Activated gamma-delta T cell treated with anti-CD3 and anti-CD28 coated beads, Interleukin-2, amount 50 U/mL, for 16 hours (primary cell): ENCODE data around the gene ZNF217.
A peak's percentile ranks its signal among the peaks of the same experiment; 100 is the strongest.
"Not testable (repeated sequence)": the region's sequence is repeated elsewhere in the genome, so short reads cannot be mapped to it uniquely, and the experiment has no call there.

Experiments used
- DNase-seq: peaks from one replicate; pipeline ENCODE4 v3.0.0-alpha.2; 2020; ENCODE audit warnings: low read depth

Gene ZNF217

GRCh38 chr20:53598140-53599043, 4.8 kb upstream of the ZNF217 start:
- DNase-seq, result no peak

- no peak for DNase-seq
Observed at GRCh38 chr20:53597521-53598120, 4.0 kb upstream of the ZNF217 start.

GRCh38 chr20:53597030-53597482, 3.4 kb upstream of the ZNF217 start:
- no peak for DNase-seq

- DNase-seq, result not testable (repeated sequence)
Observed at GRCh38 chr20:53596189-53597001, 2.8 kb upstream of the ZNF217 start.

GRCh38 chr20:53595742-53596141, 2.1 kb upstream of the ZNF217 start:
- DNase-seq, result not testable (repeated sequence)

- DNase-seq, result no peak
Observed at GRCh38 chr20:53595018-53595378, 1.4 kb upstream of the ZNF217 start.

- DNase-seq, result peak; percentile 97
Observed at GRCh38 chr20:53594068-53595017, 704 bp upstream of the ZNF217 start.

GRCh38 chr20:53592992-53593465, 610 bp downstream of the ZNF217 start:
- no peak for DNase-seq

- DNase-seq, result peak; percentile 36
Observed at GRCh38 chr20:53592454-53592991, 1.1 kb downstream of the ZNF217 start.

GRCh38 chr20:53591941-53592441, 1.6 kb downstream of the ZNF217 start:
- not testable (repeated sequence) for DNase-seq

- DNase-seq, result not testable (repeated sequence)
Observed at GRCh38 chr20:53591206-53591741, 2.4 kb downstream of the ZNF217 start.

- not testable (repeated sequence) for DNase-seq
Observed at GRCh38 chr20:53590608-53591007, 3.0 kb downstream of the ZNF217 start.

- DNase-seq, result not testable (repeated sequence)
Observed at GRCh38 chr20:53590122-53590521, 3.5 kb downstream of the ZNF217 start.

- DNase-seq, result not testable (repeated sequence)
Observed at GRCh38 chr20:53589321-53590065, 4.1 kb downstream of the ZNF217 start.

- not testable (repeated sequence) for DNase-seq
Observed at GRCh38 chr20:53587157-53587703, 6.4 kb downstream of the ZNF217 start.

GRCh38 chr20:53586640-53587039, 7.0 kb downstream of the ZNF217 start:
- no peak for DNase-seq

- not testable (repeated sequence) for DNase-seq
Observed at GRCh38 chr20:53585910-53586309, 7.7 kb downstream of the ZNF217 start.

GRCh38 chr20:53585004-53585569, 8.6 kb downstream of the ZNF217 start:
- not testable (repeated sequence) for DNase-seq

- DNase-seq, result not testable (repeated sequence)
Observed at GRCh38 chr20:53584550-53584913, 9.1 kb downstream of the ZNF217 start.
